ACHN (cell line): ENCODE measurements around the gene C16orf96.

Experiments used
- DNase-seq: peaks from one replicate; pipeline ENCODE4 v3.0.0-alpha.2; 2015
- in situ Hi-C: cut with HindIII; loops from 2 replicates; pipeline ENCODE4 v1.10.0; 2017; ENCODE audit warnings: low sequenced_read_pairs, low pct_ligation_motif_present, low pct_unique_long_range_greater_than_20kb

Gene C16orf96

DNA sequence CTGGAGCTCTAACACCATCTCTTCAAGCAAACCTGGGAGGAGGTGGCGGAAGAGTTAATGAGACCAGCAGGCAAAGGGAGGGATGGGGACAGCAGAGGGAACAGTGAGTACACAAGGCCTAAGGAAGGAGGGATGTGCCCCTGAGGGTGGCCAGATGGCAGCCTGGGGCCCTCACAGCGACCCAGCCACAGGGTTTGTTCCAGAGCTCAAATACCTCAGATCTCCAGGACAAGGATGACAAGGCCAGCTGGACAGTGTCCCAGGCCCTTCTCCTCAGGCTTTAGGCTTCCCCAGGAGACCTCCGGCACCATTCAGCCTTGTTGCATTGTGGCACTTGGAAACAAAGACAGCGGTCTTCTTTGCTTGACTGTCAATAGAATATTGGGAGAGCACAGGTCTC, 32.5 kb upstream of the C16orf96 start:
- DNase-seq = no peak
- in situ Hi-C loops = no loop called here

DNA sequence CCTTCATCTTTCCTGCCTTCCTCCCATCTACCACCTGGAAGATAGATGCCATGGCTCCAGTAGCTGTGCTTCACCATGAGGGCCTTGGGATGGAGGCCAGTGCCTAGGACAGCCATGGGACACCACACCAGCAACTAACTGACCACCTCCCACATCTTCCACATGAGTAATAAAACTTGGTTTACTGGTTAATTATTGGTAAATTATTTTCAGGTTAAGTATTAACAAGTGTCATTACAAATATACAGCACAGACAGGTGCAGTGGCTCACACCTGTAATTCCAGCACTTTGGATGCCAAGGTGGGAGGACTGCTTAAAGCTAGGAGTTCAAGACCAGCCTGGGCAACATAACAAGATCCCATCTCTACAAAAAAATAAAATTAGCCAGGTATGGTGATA, 31.6 kb upstream of the C16orf96 start:
- in situ Hi-C loops = no loop called here
- no peak for DNase-seq

DNA sequence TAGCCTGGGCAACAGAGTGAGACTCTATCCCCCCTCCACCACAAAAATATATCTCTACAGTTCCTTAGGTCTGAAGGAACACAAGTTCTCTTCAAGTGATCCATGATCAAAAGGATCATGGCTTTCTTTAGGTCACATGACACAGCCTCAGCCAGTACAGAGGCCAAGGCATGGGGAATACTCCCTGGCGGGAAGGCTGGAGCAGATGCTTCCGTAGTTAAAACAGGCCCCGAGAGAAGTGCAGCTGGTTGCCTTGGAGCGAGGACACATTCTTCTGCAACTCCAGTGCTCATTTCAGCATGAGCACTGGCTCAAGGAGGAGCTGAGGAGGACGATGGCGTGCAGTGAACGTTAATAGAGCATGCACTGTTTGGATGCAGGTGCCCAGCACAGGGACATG, 31.1 kb upstream of the C16orf96 start:
- no peak for DNase-seq
- in situ Hi-C loops = no loop called here

DNA sequence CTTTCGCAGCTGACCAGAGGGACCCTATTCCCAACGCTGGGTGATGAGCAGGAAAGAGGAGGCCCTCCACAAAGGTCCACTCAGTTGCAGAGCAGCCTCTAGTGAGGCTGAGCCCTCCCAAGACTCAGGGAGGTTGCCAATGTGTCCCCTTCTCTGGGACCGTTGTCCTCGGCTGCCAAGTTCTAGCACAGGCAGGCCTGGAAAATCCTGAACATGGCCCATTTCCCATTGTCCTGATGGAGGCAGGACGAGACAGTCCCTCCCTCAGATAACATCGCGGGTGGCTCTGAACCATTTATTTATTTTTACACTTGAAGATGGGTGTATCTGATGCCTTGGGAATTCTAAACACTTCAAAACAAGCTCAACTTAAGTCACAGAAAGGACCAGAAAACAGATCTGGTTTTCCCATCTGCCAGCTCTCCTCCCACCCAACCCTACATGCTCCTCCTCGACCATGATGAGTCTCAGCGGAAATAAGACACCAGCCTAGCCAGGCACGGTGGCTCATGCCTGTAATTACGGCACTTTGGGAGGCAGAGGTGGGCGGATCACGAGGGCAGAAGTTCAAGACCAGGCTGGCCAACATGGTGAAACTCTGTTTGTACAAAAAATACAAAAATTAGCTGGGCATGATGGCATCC, 30.4 kb upstream of the C16orf96 start:
- in situ Hi-C loops = no loop called here
- no peak for DNase-seq

DNA sequence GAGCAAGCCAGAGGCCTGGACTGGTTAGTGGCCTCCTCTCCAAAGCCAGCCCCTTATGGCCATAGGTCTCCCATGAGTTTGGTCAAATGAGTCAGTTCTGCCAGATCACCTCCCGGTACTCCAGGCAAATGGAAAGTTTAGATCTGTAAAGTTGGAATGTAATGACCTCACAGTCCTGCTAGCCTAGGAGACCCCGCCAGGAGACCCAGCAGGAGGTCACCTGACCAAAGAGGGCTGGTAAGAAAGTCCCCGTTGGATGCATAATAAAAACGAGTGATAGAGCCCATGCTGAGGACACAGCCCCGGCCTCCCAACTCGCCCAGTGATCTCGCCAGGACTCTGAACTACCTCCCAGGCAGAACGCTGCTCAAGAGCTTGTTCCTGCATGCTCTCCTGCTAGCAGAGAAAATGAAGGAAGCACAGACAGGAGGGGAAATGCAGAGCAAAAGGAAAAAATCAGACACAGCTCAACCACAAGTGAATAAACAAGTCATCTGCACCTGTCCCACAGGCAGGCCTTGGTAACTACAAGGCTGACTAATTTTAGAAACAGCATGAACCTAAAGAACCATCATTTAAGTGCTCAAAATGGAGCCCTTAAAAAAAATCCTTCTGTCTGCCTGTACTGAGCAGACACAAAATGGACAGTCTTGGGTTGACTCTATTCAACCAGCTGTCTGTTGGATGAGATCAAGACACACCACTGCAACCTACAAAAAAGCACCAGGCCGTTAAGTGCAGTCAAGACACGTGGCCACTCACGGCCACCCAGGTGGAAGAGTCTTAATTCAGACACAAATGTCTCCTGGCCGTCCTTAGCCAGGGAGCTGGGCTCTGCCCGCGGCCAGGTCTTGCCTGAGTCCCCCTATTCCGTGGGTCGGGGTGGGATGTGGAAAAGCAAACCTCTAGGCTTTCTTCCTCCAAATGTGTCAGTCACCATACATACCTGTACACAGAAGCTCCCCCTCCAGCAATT, 26.8 kb upstream of the C16orf96 start:
- in situ Hi-C loops = no loop called here
- DNase-seq = no peak

DNA sequence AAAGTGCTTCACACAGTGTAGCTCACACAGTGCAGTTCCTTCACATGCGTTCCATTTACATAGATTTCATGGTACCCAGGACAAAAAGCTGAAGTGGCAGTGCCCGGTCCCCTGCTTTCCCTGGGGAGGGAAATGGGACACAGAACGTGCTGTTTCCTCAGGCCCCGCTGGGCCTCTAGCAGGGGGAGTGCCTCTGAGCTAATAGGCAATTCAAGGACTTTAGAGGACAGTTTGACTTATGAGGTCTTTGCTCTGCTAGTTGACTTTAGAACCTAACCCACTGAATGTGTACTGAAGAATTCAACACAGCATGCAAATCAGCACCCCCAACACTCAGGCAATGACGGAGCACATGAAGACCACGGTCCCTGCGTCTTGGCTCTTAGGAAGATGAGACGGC, 24.3 kb upstream of the C16orf96 start:
- in situ Hi-C loops = no loop called here
- no peak for DNase-seq

DNA sequence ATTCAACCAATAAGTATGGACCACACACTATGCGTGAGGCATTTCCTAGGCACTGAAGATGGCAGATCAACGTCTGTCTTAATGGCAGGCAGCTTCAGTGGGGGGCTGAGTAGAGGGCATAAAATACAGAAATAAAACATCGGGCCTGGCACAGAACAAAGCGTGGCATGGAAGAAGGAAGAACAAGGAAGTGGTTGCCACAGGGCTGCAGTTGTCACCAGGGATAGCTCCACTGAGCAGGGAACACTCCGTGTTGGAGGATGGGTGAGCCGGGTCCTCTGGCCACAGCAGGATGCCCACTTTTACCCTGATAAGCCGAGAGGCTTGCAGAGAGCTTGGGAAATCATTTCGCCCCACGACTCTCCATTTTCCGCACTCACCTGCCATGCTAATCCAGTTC, 23.9 kb upstream of the C16orf96 start:
- in situ Hi-C loops = no loop called here
- DNase-seq = no peak

DNA sequence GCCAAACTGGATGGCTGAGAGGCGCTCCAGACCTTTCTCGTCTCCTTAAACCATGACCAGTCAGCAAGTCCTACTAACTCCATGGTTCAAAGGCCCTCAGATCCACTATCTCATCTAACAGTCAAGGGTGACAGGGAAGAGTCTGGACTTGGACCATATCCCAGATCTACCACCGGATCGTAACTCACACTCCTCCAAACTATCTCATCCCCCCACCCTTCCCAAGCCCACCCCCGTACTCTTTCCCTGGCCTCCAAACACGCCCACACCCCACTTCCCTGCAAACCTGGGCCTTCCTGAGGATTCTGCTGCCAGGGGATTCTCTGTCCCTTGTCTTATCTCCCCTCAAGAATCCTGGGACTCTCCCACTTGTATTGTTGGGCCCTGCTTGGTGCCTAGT, 22.6 kb upstream of the C16orf96 start:
- in situ Hi-C loops = no loop called here
- DNase-seq = no peak

DNA sequence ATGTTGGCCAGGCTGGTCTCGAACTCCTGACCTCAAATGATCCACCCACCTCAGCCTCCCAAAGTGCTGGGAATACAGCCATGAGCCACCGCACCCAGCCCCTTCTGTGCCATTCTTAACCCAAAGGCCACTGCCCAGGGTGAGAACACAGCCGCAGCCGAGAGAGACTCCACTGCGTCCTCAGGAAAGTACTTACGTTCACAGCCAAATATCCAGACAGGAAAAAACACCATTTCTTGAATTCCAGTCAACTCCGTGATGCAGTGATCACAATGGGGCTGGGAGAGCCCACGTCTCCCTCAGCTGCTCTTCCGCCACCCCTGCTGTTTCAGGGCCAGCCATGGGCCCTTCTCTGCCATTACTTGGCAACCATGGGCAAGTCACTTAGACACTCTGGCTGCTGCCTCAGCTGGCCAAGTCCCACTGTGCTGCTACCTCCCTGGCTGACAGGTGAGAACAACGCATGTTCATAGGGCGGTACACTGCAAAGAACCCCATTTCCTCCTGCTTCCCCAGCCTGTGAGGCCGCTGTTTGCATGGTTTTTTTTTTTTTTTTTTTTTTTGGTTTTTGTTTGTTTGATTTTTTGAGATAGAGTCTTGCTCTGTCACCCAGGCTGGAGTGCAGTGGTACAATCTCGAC, 21.9 kb upstream of the C16orf96 start:
- no peak for DNase-seq
- in situ Hi-C loops = no loop called here

DNA sequence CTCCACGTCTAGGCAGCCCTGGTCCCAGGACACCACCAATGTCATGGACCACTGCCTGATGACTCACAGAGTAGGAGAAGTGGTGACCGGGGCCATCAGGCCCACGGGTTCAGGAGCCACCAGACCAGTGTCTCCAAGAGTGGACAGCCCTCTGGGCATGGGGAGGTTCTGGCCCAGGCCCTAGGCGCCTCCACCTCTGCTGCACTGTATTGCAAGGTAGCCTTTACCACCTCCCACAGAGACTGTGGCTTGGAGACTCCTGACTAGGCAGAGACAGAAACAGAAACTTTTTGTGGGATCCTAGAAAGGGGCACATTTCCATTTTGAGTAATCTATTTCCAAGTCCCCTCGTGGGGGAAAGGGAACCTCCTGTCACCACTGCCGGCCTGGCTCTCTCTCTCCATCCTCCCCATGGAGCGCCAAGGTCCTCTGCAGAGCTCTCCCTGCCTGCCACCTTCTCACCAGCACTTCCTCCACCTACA, 20.5 kb upstream of the C16orf96 start:
- in situ Hi-C loops = no loop called here
- DNase-seq = no peak

DNA sequence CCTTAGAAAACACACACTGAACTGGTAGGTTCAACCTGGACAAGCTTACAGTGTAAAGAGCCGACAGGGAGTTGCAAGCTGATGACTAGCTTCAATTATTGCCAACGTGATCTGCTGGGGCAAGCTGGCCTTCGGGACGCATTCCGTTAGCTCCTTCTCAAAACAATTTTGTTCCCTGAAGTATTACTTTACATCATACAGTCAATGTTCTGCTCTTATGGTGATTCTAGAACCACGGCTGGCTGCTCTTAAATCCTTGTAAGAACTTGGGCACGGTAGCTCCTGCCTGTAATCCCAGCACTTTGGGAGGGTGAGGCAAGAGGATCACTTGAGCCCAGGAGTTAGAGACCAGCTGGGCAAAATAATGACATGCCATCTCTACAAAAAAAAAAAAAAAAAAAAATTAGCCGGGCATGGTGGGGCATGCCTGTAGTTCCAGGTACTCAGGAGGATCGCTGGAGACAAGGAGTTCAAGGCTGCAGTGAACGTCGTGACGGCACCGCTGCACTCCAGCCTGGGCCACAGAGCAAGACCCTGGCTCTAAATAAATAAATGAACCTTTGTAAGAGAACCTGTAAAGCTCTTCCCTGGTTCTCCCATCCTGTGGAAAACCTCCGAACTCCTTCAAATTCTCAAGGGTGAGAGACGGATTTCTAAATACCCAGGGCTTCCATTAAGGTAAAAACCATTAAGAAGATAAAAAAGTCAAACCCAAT, 19.6 kb upstream of the C16orf96 start:
- in situ Hi-C loops = no loop called here
- no peak for DNase-seq

DNA sequence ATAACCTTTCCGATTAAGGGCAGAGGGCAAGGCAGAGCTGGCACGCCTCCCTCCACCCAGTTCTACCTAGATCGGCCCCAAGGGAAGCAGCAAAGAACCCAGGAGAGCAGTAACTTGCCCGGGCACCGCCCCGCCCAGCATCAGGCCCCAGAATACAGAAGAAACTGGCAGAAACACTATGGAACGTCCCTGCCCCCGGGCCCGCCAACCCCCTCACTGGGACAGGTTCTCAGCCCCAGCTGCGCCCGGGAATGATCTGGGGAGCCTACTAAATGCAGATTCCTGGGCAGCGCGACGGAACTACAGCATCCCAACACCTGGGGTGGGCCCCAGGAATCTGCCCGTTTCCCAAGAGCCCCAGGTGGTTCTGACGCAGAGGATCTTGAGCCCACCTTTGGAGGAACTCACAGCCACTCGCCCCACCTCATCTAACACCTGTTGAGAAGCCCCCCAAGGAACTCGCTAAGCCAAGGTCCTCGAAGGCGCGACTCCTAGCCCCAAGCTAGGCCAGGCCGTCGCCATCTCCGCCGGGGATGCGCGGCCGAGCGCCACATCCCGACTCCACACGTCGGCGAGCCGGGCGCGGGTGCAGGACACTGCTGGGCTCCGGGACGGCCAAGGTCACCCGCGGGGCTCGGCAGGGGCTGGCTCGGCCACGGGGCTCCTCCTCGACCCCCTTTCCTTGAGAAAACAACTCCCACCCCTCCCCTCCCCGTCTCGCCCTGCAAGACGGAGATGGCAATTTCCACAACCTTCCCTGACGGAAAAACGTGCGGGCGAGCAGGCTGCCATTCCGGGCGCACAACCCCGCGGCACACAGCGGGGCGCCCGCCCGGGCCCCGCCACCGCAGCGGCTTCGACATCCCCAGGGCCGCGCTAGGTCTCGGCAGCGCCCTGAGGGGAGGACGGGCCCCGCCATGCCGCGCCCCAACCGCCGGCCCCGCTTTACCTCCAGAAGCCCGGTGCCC, 18.5 kb upstream of the C16orf96 start:
- no peak for DNase-seq

DNA sequence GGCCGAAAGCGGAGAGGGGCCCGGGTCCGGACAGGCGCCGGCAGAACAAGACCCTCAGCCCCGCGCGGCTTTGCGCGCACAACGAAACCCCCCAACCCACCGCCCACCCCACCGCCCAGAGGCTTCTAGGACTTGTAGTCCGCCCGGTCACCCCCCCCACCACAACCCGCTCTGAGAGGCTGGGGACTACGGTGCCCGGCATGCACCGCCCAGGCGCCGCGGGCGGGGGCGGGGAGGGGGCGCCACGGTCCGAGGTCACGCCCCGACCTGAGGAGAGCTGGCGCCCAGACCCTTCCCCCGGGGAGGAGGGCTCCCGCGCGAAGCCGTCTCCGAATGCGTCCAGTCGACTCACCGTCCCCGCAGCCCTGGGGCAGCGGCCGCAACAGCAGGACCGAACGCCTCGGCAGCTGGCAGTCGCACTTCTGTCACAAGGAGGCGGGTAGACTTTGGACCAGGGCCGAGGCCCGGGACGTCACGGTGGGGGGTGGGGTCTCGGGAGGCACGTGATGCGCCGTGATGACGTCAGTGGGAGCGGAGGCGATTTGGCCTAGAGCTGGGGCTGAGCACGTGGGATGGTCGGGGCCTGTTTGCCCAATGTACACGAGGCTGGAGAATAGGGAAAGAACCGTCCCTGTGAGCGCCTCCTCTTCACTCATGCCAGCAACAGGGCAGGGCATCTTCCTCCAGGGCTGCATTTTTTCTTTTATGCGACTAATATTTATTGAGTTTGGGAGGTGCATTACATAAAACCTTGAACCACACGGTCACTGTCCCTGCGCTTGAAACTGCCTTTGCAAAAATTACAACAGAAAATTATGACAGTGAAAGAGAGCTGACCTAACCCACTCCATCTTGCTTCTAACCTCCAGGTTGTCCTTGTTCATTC, 17.5 kb upstream of the C16orf96 start, which contains the start of gene CDIP1:
Gene CDIP1 (minus strand): TSS at position 424 of the 886 bp plus-strand sequence. CDS start 24,643 bp downstream, outside the sequence.
- DNase-seq = peak; percentile 78
- in situ Hi-C loops = no loop called here

More for the DNA sequence above, 18.5 kb upstream of the C16orf96 start:
- in situ Hi-C loops = no loop called here

DNA sequence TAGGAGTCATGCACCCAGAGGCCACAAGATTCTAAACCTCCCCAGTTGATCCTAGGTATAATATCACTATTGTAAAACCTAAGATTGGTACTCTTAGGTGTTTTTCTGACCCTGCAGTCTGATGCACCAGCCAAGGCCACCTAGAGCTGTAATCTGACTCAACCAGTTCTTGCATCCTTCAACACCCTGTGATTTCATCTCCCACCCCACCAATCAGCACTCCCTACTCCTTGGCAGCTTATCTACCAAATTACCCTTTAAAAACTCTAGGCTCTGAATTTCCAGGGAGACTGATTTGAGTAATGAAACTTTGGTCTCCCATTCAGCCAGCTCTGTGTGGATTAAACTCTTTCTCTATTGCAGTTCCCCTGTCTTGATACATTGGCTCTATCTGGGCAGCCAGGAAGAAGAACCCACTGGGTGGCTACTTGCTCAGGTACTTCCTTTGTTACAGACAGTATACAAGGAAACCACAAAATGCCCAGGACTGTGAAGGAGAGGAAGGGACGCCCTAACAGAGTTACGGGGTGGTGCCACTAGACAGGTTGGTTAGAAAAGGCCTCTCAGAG, 16.3 kb upstream of the C16orf96 start:
- DNase-seq = no peak
- in situ Hi-C loops = no loop called here

DNA sequence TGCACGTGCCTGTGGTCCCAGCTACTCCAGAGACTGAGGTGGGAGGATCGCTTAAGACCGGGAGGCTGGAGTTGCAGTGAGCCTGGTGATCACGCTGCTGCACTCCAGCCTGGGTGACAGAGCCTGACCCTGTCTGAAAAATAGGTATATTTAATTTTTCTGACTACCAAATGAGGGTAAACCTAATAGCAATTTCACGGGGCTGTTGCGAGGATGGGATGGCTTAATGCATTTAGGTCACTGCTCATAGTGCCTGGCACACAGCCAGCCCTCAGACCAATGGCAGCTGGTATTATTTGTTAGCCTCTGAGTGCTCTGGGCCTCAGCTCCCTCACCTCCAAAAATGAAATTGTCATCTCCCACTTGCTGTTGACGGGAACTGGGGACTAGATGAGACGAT, 11.7 kb upstream of the C16orf96 start:
- DNase-seq = no peak
- in situ Hi-C loops = no loop called here

DNA sequence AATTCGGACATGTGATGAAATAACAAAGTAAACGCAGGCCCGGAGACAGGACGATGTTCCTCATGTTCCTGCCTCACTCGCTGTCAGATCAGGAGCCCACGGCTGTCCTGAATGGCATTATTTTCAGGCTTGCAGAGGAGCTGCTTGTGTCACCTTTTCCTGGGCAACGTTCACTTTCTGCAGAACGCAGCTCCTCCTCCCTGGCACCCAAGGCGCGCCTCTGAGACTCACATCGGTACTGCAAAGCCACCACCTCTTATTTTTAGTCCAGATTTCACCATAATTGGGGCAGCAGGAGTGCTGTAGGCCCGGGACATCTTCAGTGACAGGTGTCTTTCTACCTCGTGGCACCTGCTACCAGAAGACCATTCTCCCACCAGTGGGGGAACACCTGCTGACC, 8.0 kb upstream of the C16orf96 start:
- in situ Hi-C loops = no loop called here
- DNase-seq = no peak
